ENCODE data around the gene CNOT9. TPM values are rescaled to one million over a fixed set of nuclear protein-coding genes. Genes with fewer than 3 reads are reported as not detected.

The CNOT9 gene
- total RNA-seq, 1 experiment from 2014 or later: 73.0 TPM

GRCh38 chr2:218635719-218636118 is 67.1 kb downstream of the CNOT9 start:
- no TSS peak for BruUV-seq (replicated peaks)
- Histone ChIP-seq H3K4me3 (ENCODE audit: low read depth in 2 of 2, low read length in 2 of 2) (no peak overlapping the region), H3K4me1 (ENCODE audit: control insufficient read depth, insufficient read depth, low read length) (no peaks in the 10 kb centered on the region; the same call in 1 of the 2 replicates), H3K36me3 (ENCODE audit: control insufficient read depth, insufficient read depth, low read length) (peaks cover 6% of the 10 kb centered on the region), H3K27ac (ENCODE audit: low read length) (no peak overlapping the region), H3K27me3 (ENCODE audit: control insufficient read depth, insufficient read depth, low read length) (no peaks in the 10 kb centered on the region), H3K9me3 (ENCODE audit: control insufficient read depth, insufficient read depth, low read depth, low read length) (no peaks in the 10 kb centered on the region)
- intact Hi-C loops (cut with micrococcal nuclease; ENCODE audit: unreplicated experiment) (no loop called here), in situ Hi-C loops (cut with HindIII; ENCODE audit: low pct_unique_long_range_greater_than_20kb, low sequenced_read_pairs) (no loop called here)
- CTCF ChIA-PET: no interaction called here
- ATAC-seq: no peak
- DNase-seq (ENCODE audit: low read depth, low spot score): no peak
- no peak for TF ChIP-seq CTCF (IDR thresholded peaks at IDR 0.05)
- no peak for TF ChIP-seq POLR2AphosphoS5 (IDR thresholded peaks at IDR 0.05; ENCODE audit: low read depth, low read length)
- no peak for TF ChIP-seq TCF7L2 (IDR thresholded peaks at IDR 0.05; ENCODE audit: low read depth, low read length)
- no peak for TF ChIP-seq REST (IDR thresholded peaks at IDR 0.05; ENCODE audit: insufficient read depth in 1 of 2, low read depth in 2 of 2, low read length in 1 of 2)
- TF ChIP-seq SIN3A (IDR thresholded peaks at IDR 0.05; ENCODE audit: borderline replicate concordance, insufficient read depth, low read depth, low read length): no peak
- POLR2A ChIA-PET: interaction anchor here (0.5 kb wide), 1 partner anchor 34 kb away, joined by 3 read pairs; no protein-coding TSS in a partner anchor

GRCh38 chr2:218638372-218638771 is 69.7 kb downstream of the CNOT9 start:
- Histone ChIP-seq H3K4me3 (ENCODE audit: low read depth in 2 of 2, low read length in 2 of 2) (no peak overlapping the region), H3K27me3 (ENCODE audit: control insufficient read depth, insufficient read depth, low read length) (no peaks in the 10 kb centered on the region), H3K4me1 (ENCODE audit: control insufficient read depth, insufficient read depth, low read length) (no peaks in the 10 kb centered on the region), H3K9me3 (ENCODE audit: control insufficient read depth, insufficient read depth, low read depth, low read length) (no peaks in the 10 kb centered on the region), H3K27ac (ENCODE audit: low read length) (no peak overlapping the region), H3K36me3 (ENCODE audit: control insufficient read depth, insufficient read depth, low read length) (peaks cover 6% of the 10 kb centered on the region)
- TF ChIP-seq TCF7L2 (IDR thresholded peaks at IDR 0.05; ENCODE audit: low read depth, low read length) (no peak), CTCF (IDR thresholded peaks at IDR 0.05) (no peak), POLR2AphosphoS5 (IDR thresholded peaks at IDR 0.05; ENCODE audit: low read depth, low read length) (no peak), SIN3A (IDR thresholded peaks at IDR 0.05; ENCODE audit: borderline replicate concordance, insufficient read depth, low read depth, low read length) (no peak), REST (IDR thresholded peaks at IDR 0.05; ENCODE audit: insufficient read depth in 1 of 2, low read depth in 2 of 2, low read length in 1 of 2) (no peak)
- intact Hi-C loops (cut with micrococcal nuclease; ENCODE audit: unreplicated experiment) (no loop called here), in situ Hi-C loops (cut with HindIII; ENCODE audit: low pct_unique_long_range_greater_than_20kb, low sequenced_read_pairs) (no loop called here)
- ChIA-PET CTCF (no interaction called here), POLR2A (no interaction called here)
- ATAC-seq (no peak), DNase-seq (ENCODE audit: low read depth, low spot score) (no peak)
- no TSS peak for BruUV-seq (replicated peaks)

Data from Panc1 (cell line).